Keratinocyte (primary cell): Measurements from ENCODE around the gene DOK6. TPM values are rescaled to one million over a fixed set of nuclear protein-coding genes. Genes with fewer than 3 reads are reported as not detected.
"Not testable (repeated sequence)": the region's sequence is repeated elsewhere in the genome, so short reads cannot be mapped to it uniquely, and the experiment has no call there.

Source experiments
- DNase-seq: peaks from one replicate; pipeline ENCODE4 v3.0.0-alpha.2; 2011; ENCODE audit warnings: low read depth, missing footprints, low spot score
- FAIRE-seq: peaks from 2 replicates; lab custom pipeline; 2011; peaks lifted over from hg19 to GRCh38; lab: Jason Lieb, UNC
- H2AFZ ChIP-seq: 2 replicates; pipeline ENCODE4 v1.6.0; 2012; ENCODE audit warnings: low read length, control low read depth, inconsistent platforms; ENCODE audit not compliant: control insufficient read depth
- H3K27ac ChIP-seq: 2 replicates; pipeline ENCODE4 v1.5.1; 2011; ENCODE audit warnings: low read length; ENCODE audit not compliant: control insufficient read depth, insufficient read depth
- H3K27me3 ChIP-seq: 3 replicates; pipeline ENCODE4 v1.6.0; 2011; ENCODE audit warnings: low read length; ENCODE audit not compliant: control insufficient read depth, insufficient read depth; ENCODE audit errors: extremely low read depth
- H3K36me3 ChIP-seq, 2 experiments: 2 replicates in 1 of 2; 3 replicates in 1 of 2; pipeline ENCODE4 v1.5.1; 2011; ENCODE audit warnings: low read length in 2 of 2, mild to moderate bottlenecking in 1 of 2; ENCODE audit not compliant: control insufficient read depth in 2 of 2, insufficient read depth in 2 of 2; ENCODE audit errors: extremely low read depth in 1 of 2
- H3K4me1 ChIP-seq: 3 replicates; pipeline ENCODE4 v1.5.1; 2011; ENCODE audit warnings: low read length; ENCODE audit not compliant: control insufficient read depth, insufficient read depth; ENCODE audit errors: extremely low read depth
- H3K4me2 ChIP-seq: 3 replicates; pipeline ENCODE4 v1.6.0; 2011; ENCODE audit warnings: low read depth, low read length; ENCODE audit not compliant: control insufficient read depth, insufficient read depth; ENCODE audit errors: extremely low read depth
- H3K4me3 ChIP-seq, 3 experiments: fragments of 200-600 bp in 1 of 3; sonication (generic) in 1 of 3; 2 replicates in 2 of 3; 3 replicates in 1 of 3; pipeline ENCODE4 v1.5.1; 2011 to 2016; ENCODE audit warnings: low read length in 3 of 3, mild to moderate bottlenecking in 3 of 3, control low read depth in 2 of 3, inconsistent platforms in 1 of 3, low read depth in 1 of 3, mixed read lengths in 1 of 3, mixed run types in 1 of 3, moderate library complexity in 1 of 3; ENCODE audit not compliant: control insufficient read depth in 2 of 3, insufficient read depth in 2 of 3; ENCODE audit errors: extremely low read depth in 1 of 3
- H3K79me2 ChIP-seq: 2 replicates; pipeline ENCODE4 v1.6.0; 2012; ENCODE audit warnings: low read length; ENCODE audit not compliant: control insufficient read depth, insufficient read depth
- H3K9ac ChIP-seq: 3 replicates; pipeline ENCODE4 v1.6.0; 2011; ENCODE audit warnings: low read length; ENCODE audit not compliant: control insufficient read depth, insufficient read depth; ENCODE audit errors: extremely low read depth
- H3K9me1 ChIP-seq: 3 replicates; pipeline ENCODE4 v1.6.0; 2011; ENCODE audit warnings: low read length; ENCODE audit not compliant: control insufficient read depth, insufficient read depth; ENCODE audit errors: extremely low read depth
- H3K9me3 ChIP-seq: 2 replicates; pipeline ENCODE4 v1.5.1; 2012; ENCODE audit warnings: low read depth, low read length; ENCODE audit not compliant: control insufficient read depth
- H4K20me1 ChIP-seq: 3 replicates; pipeline ENCODE4 v1.6.0; 2011; ENCODE audit warnings: low read length; ENCODE audit not compliant: control insufficient read depth, insufficient read depth; ENCODE audit errors: extremely low read depth
- EZH2 ChIP-seq: IDR thresholded peaks from one replicate; pipeline ENCODE4 v1.6.1; 2012; ENCODE audit warnings: inconsistent platforms, mild to moderate bottlenecking, low read length, moderate library complexity
- dilution Hi-C: fragments of 300-500 bp; cut with MboI; formaldehyde crosslinking; loops from one replicate; pipeline ENCODE4 v1.7.0; 2020; ENCODE audit warnings: low sequenced_read_pairs; ENCODE audit not compliant: extremely low pct_ligation_motif_present
- polyA plus RNA-seq, 5 experiments: library from polyadenylated mRNA; depleted of rRNA in 3 of 5; stranded (reverse) in 3 of 5; stranded (forward) in 1 of 5; unstranded in 1 of 5; fragments of >200 nt; gene quantifications; 1 replicate in 1 of 5; 2 replicates in 3 of 5; 3 replicates in 1 of 5; pipeline versions ENCODE4 v1.2.1 to v1.2.3, GENCODE V29; 2011 to 2012; ENCODE audit warnings: missing spikeins in 2 of 5, low read depth in 1 of 5, low replicate concordance in 1 of 5
- TF ChIP-seq, protein P1 (sequence below), 3 experiments: IDR thresholded peaks in 1 of 3; conservative IDR thresholded peaks in 1 of 3; optimal IDR thresholded peaks in 1 of 3; 2 replicates in 2 of 3; 3 replicates in 1 of 3; pipeline versions ENCODE3 to v1.5.1; 2011; ENCODE audit warnings: low read length in 3 of 3, mild to moderate bottlenecking in 3 of 3, moderate library complexity in 2 of 3, control low read depth in 1 of 3, inconsistent platforms in 1 of 3; ENCODE audit not compliant: insufficient read depth in 2 of 3; ENCODE audit errors: extremely low read depth in 1 of 3

The DOK6 gene
- polyA plus RNA-seq, 1 donor (not counting 4 experiments of a cell fraction or from before 2014, with no cell fraction given), result not detected

DNA sequence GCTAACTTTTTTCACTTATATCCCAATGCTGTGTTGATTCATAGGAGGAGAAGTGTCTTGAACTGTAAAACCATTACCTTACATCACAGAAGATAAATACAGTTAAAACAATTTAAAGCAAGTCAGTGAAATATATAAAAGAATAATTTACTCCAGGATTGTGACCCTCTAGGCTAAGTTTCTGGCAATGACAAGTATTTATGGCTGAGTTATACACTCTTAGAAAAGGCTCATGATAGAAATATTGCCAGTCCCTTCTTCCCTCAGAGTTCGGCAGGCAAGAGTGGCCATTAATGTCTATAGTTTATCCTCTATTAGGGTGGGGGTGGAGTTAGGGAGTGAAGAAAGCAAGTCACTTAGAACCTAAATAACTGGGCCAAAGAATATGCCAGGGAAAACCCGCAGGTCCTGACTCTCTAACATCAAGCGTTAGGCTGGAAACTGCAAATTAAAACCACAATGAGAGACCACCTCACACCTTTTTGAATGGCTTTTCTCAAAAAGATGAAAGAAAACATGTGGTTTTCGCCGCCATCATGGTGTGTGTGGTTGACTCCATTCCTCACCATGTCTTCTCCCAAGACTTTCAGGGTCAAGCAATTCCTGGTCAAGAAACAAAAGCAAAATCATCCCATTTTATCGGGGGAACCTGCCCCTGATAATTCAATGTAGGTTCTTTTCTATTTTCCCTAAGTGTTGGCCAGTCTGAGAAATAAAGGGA, 477.7 kb downstream of the DOK6 start:
- no peaks in the 10 kb centered on the region for H3K9me3 ChIP-seq
- no peaks in the 10 kb centered on the region for H3K27me3 ChIP-seq
- TF ChIP-seq, protein P1, sequence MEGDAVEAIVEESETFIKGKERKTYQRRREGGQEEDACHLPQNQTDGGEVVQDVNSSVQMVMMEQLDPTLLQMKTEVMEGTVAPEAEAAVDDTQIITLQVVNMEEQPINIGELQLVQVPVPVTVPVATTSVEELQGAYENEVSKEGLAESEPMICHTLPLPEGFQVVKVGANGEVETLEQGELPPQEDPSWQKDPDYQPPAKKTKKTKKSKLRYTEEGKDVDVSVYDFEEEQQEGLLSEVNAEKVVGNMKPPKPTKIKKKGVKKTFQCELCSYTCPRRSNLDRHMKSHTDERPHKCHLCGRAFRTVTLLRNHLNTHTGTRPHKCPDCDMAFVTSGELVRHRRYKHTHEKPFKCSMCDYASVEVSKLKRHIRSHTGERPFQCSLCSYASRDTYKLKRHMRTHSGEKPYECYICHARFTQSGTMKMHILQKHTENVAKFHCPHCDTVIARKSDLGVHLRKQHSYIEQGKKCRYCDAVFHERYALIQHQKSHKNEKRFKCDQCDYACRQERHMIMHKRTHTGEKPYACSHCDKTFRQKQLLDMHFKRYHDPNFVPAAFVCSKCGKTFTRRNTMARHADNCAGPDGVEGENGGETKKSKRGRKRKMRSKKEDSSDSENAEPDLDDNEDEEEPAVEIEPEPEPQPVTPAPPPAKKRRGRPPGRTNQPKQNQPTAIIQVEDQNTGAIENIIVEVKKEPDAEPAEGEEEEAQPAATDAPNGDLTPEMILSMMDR (optimal IDR thresholded peaks at IDR 0.05 in 1 of 3, IDR thresholded peaks at IDR 0.05 in 1 of 3, conservative IDR thresholded peaks at IDR 0.05 in 1 of 3; ENCODE audit: extremely low read depth in 1 of 3, insufficient read depth in 2 of 3, low read length in 3 of 3), result no peak
- TF ChIP-seq EZH2, result no peak
- H3K79me2 ChIP-seq, result no peaks in the 10 kb centered on the region
- no peaks in the 10 kb centered on the region for H3K36me3 ChIP-seq
- DNase-seq, result no peak
- dilution Hi-C loops, result no loop called here
- no peak overlapping the region for H2AFZ ChIP-seq
- H3K9me1 ChIP-seq, result no peaks in the 10 kb centered on the region
- no peaks in the 10 kb centered on the region for H4K20me1 ChIP-seq
- no peak overlapping the region for H3K4me2 ChIP-seq
- H3K4me3 ChIP-seq, result no peak overlapping the region
- no peak overlapping the region for H3K9ac ChIP-seq
- no peaks in the 10 kb centered on the region for H3K4me1 ChIP-seq
- no peak overlapping the region for H3K27ac ChIP-seq
- FAIRE-seq, result no peak

DNA sequence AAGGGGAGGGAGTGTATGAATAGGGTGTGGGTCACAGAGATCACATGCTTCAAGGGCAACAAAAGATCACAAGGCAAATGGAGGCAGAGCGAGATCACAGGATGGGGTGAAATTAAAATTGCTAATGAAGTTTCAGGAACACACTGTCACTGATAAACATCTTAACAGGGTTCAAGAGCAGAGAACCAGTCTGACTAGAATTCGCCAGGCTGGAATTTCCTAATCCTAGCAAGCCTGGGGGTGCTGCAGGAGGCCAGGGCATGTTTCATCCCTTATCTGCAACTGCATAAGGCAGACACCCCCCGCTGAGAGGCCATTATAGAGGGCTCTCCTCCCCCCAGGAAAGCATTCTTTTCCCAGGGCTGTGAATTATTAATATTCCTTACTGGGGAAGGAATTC, 478.4 kb downstream of the DOK6 start:
- dilution Hi-C loops, H3K4me2 ChIP-seq: not testable (repeated sequence)

DNA sequence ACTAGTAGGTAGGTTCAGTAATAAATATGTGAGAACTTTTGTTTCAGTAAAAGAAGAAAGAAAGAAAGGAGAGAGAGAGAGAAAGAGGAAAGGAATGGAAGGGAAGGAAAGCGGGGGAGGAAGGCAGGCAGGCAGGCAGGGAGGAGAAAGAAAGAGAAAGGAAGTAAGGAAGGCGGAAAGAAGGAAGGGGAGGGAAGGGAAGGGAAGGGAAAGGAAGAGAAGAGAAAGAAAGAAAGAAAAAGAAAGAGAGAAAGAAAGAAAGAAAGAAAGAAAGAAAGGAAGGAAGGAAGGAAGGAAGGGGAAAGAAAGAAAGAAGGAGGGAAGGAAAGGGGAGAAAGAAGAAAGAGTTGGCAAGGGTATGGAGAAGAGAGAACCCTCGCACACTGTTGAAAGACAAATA, 479.4 kb downstream of the DOK6 start:
- Histone ChIP-seq H3K4me1 (no peaks in the 10 kb centered on the region), H3K27ac (no peak overlapping the region), H3K9me1 (no peaks in the 10 kb centered on the region), H3K79me2 (no peaks in the 10 kb centered on the region), H3K27me3 (no peaks in the 10 kb centered on the region), H3K4me3 (no peak overlapping the region), H2AFZ (no peak overlapping the region), H3K4me2 (no peak overlapping the region), H3K36me3 (no peaks in the 10 kb centered on the region), H3K9ac (no peak overlapping the region), H3K9me3 (no peaks in the 10 kb centered on the region), H4K20me1 (no peaks in the 10 kb centered on the region)
- FAIRE-seq, result no peak
- no peak for DNase-seq
- TF ChIP-seq, protein P1 (optimal IDR thresholded peaks at IDR 0.05 in 1 of 3, IDR thresholded peaks at IDR 0.05 in 1 of 3, conservative IDR thresholded peaks at IDR 0.05 in 1 of 3; ENCODE audit: extremely low read depth in 1 of 3, insufficient read depth in 2 of 3, low read length in 3 of 3), result no peak
- no peak for TF ChIP-seq EZH2
- dilution Hi-C loops, result no loop called here

More for the DNA sequence above, 478.4 kb downstream of the DOK6 start:
- H3K79me2 ChIP-seq, H4K20me1 ChIP-seq, H3K4me3 ChIP-seq, H3K27me3 ChIP-seq, FAIRE-seq, H3K9ac ChIP-seq, H2AFZ ChIP-seq, H3K9me3 ChIP-seq, H3K27ac ChIP-seq, H3K4me1 ChIP-seq, DNase-seq, H3K9me1 ChIP-seq, H3K36me3 ChIP-seq: not testable (repeated sequence)
